MM.1S (cell line): ENCODE data around the gene LAPTM4A.

Experiments
- DNase-seq: peaks from one replicate; pipeline ENCODE4 v3.0.0-alpha.2; 2015
- H2AFZ ChIP-seq: fragments of 300-600 bp; sonication (generic); 2 replicates; pipeline ENCODE4 v1.6.0; 2016; ENCODE audit warnings: antibody characterized with exemption, low read length
- H3F3A ChIP-seq: fragments of 300-600 bp; sonication (generic); 2 replicates; pipeline ENCODE4 v1.6.1; 2016; ENCODE audit warnings: mild to moderate bottlenecking, antibody characterized with exemption, low read length, moderate library complexity, mixed read lengths; ENCODE audit not compliant: insufficient read depth
- H3K27ac ChIP-seq: fragments of 300-600 bp; sonication (generic); 2 replicates; pipeline ENCODE4 v1.5.1; 2016; ENCODE audit warnings: mild to moderate bottlenecking, low read length
- H3K27me3 ChIP-seq: fragments of 300-600 bp; sonication (generic); replicated peaks from 2 replicates; pipeline ENCODE4 v1.6.0; 2016; ENCODE audit warnings: low read length; ENCODE audit not compliant: insufficient read depth
- H3K36me3 ChIP-seq: fragments of 300-600 bp; sonication (generic); replicated peaks from 2 replicates; pipeline ENCODE4 v1.6.1; 2016; ENCODE audit warnings: mild to moderate bottlenecking, low read length, mixed read lengths; ENCODE audit not compliant: insufficient read depth
- H3K4me1 ChIP-seq: fragments of 300-600 bp; sonication (generic); 2 replicates; pipeline ENCODE4 v1.6.1; 2016; ENCODE audit warnings: low read length, mixed read lengths
- H3K4me2 ChIP-seq: fragments of 300-600 bp; sonication (generic); 2 replicates; pipeline ENCODE4 v1.6.0; 2016; ENCODE audit warnings: low read depth, low read length
- H3K4me3 ChIP-seq: fragments of 300-600 bp; sonication (generic); 2 replicates; pipeline ENCODE4 v1.5.1; 2016; ENCODE audit warnings: low read length, mixed read lengths
- H3K79me2 ChIP-seq: fragments of 300-600 bp; sonication (generic); 2 replicates; pipeline ENCODE4 v1.6.1; 2016; ENCODE audit warnings: mixed run types, low read length, mixed read lengths
- H3K9ac ChIP-seq: fragments of 300-600 bp; sonication (generic); 2 replicates; pipeline ENCODE4 v1.6.1; 2016; ENCODE audit warnings: low read length, mixed read lengths
- H3K9me2 ChIP-seq: fragments of 300-600 bp; sonication (generic); replicated peaks from 2 replicates; pipeline ENCODE4 v1.6.1; 2016; ENCODE audit warnings: mild to moderate bottlenecking, low read length, mixed read lengths; ENCODE audit not compliant: insufficient read depth
- H3K9me3 ChIP-seq: fragments of 300-600 bp; sonication (generic); replicated peaks from 2 replicates; pipeline ENCODE4 v1.6.1; 2016; ENCODE audit warnings: mild to moderate bottlenecking, low read length, mixed read lengths; ENCODE audit not compliant: insufficient read depth
- H4K20me1 ChIP-seq: fragments of 300-600 bp; sonication (generic); 2 replicates; pipeline ENCODE4 v1.6.1; 2016; ENCODE audit warnings: mild to moderate bottlenecking, low read length, moderate library complexity, mixed read lengths; ENCODE audit not compliant: insufficient read depth
- CTCF ChIP-seq: fragments of 300-600 bp; sonication (generic); IDR thresholded peaks from 2 replicates; pipeline ENCODE4 v1.5.1; 2016; ENCODE audit warnings: antibody characterized with exemption, low read length, mixed read lengths
- EZH2 ChIP-seq: fragments of 300-600 bp; sonication (generic); optimal IDR thresholded peaks from 2 replicates; pipeline ENCODE3; 2017; ENCODE audit warnings: low read depth, mild to moderate bottlenecking, antibody characterized with exemption, low read length, mixed read lengths
- EZH2phosphoT487 ChIP-seq: fragments of 300-600 bp; sonication (generic); IDR thresholded peaks from 2 replicates; pipeline ENCODE4 v1.6.1; 2018; ENCODE audit warnings: antibody characterized with exemption, low read length

The LAPTM4A gene

GRCh38 chr2:20023688-20024087 is 27.7 kb downstream of the LAPTM4A start:
- no peak for DNase-seq

GRCh38 chr2:20021405-20022009 is 29.9 kb downstream of the LAPTM4A start:
- no peak overlapping the region for H3K4me2 ChIP-seq
- no peaks in the 10 kb centered on the region for H3K27me3 ChIP-seq
- no peaks in the 10 kb centered on the region for H3K9me2 ChIP-seq
- H3K79me2 ChIP-seq, result no peaks in the 10 kb centered on the region
- no peak overlapping the region for H3K27ac ChIP-seq
- H3K36me3 ChIP-seq, result no peaks in the 10 kb centered on the region
- no peak for DNase-seq
- no peak overlapping the region for H3K9ac ChIP-seq
- H4K20me1 ChIP-seq, result no peaks in the 10 kb centered on the region
- no peaks in the 10 kb centered on the region for H3K4me1 ChIP-seq
- H3F3A ChIP-seq, result no peaks in the 10 kb centered on the region
- TF ChIP-seq EZH2phosphoT487 (no peak), CTCF (no peak), EZH2 (no peak)
- H3K9me3 ChIP-seq, result no peaks in the 10 kb centered on the region
- no peak overlapping the region for H2AFZ ChIP-seq
- no peak overlapping the region for H3K4me3 ChIP-seq

More at GRCh38 chr2:20023688-20024087, 27.7 kb downstream of the LAPTM4A start:
- Histone ChIP-seq H2AFZ (no peak overlapping the region), H3K4me1 (no peaks in the 10 kb centered on the region), H3F3A (no peaks in the 10 kb centered on the region), H3K9me3 (no peaks in the 10 kb centered on the region), H3K4me3 (no peak overlapping the region), H3K36me3 (peaks cover 3% of the 10 kb centered on the region; the same call in 1 of the 2 replicates), H3K27me3 (no peaks in the 10 kb centered on the region), H3K79me2 (no peaks in the 10 kb centered on the region), H3K9ac (no peak overlapping the region), H3K27ac (no peak overlapping the region), H3K9me2 (no peaks in the 10 kb centered on the region), H4K20me1 (no peaks in the 10 kb centered on the region), H3K4me2 (no peak overlapping the region)
- TF ChIP-seq EZH2phosphoT487, result no peak
- TF ChIP-seq EZH2, result no peak
- TF ChIP-seq CTCF, result no peak

- H3K4me1 ChIP-seq, result no peaks in the 10 kb centered on the region
- no peak for DNase-seq
- H3K4me3 ChIP-seq, result no peak overlapping the region
- H3K27me3 ChIP-seq, result no peaks in the 10 kb centered on the region
- no peaks in the 10 kb centered on the region for H3K36me3 ChIP-seq
- no peaks in the 10 kb centered on the region for H4K20me1 ChIP-seq
- no peaks in the 10 kb centered on the region for H3F3A ChIP-seq
- no peaks in the 10 kb centered on the region for H3K79me2 ChIP-seq
- no peak for TF ChIP-seq EZH2phosphoT487
- no peak for TF ChIP-seq CTCF
- TF ChIP-seq EZH2, result no peak
- no peak overlapping the region for H2AFZ ChIP-seq
- H3K9me3 ChIP-seq, result no peaks in the 10 kb centered on the region
- H3K9me2 ChIP-seq, result no peaks in the 10 kb centered on the region
- no peak overlapping the region for H3K4me2 ChIP-seq
- no peak overlapping the region for H3K9ac ChIP-seq
- H3K27ac ChIP-seq, result no peak overlapping the region
Measured at GRCh38 chr2:20019747-20020146, 31.7 kb downstream of the LAPTM4A start.
